ENCODE data around the gene RXFP2. TPM values are rescaled to one million over a fixed set of nuclear protein-coding genes. Genes with fewer than 3 reads are reported as not detected.

The RXFP2 gene
- total RNA-seq, 1 donor from 2014 or later = not detected

GRCh38 chr13:31826521-31826920, 87.2 kb downstream of the RXFP2 start:
- DNase-seq (ENCODE audit: low spot score) = no peak

GRCh38 chr13:31827707-31828106, 88.4 kb downstream of the RXFP2 start:
- DNase-seq (ENCODE audit: low spot score) = no peak

- no peak for DNase-seq (ENCODE audit: low spot score)
These were observed 96.6 kb downstream of the RXFP2 start for GRCh38 chr13:31835932-31836331.

GRCh38 chr13:31843044-31843443, 103.7 kb downstream of the RXFP2 start:
- DNase-seq (ENCODE audit: low spot score) = no peak

GRCh38 chr13:31846182-31846938, 107.0 kb downstream of the RXFP2 start:
- peak; percentile 87 for DNase-seq (ENCODE audit: low spot score)

- no peak for DNase-seq (ENCODE audit: low spot score)
These were observed 107.8 kb downstream of the RXFP2 start for GRCh38 chr13:31846961-31847752.

GRCh38 chr13:31848621-31849020, 109.3 kb downstream of the RXFP2 start:
- no peak for DNase-seq (ENCODE audit: low spot score)

- DNase-seq (ENCODE audit: low spot score) = no peak
These were observed 109.9 kb downstream of the RXFP2 start for GRCh38 chr13:31849206-31849605.

- no peak for DNase-seq (ENCODE audit: low spot score)
These were observed 110.8 kb downstream of the RXFP2 start for GRCh38 chr13:31850041-31850555.

GRCh38 chr13:31851216-31851615, 111.9 kb downstream of the RXFP2 start:
- no peak for DNase-seq (ENCODE audit: low spot score)
